Fibroblast of upper back skin (primary cell): Measurements from ENCODE around the gene HSP90AB1.

ENCODE experiments used
- DNase-seq: peaks from one replicate; pipeline ENCODE4 v3.0.0-alpha.2; 2013

HSP90AB1 gene

DNA sequence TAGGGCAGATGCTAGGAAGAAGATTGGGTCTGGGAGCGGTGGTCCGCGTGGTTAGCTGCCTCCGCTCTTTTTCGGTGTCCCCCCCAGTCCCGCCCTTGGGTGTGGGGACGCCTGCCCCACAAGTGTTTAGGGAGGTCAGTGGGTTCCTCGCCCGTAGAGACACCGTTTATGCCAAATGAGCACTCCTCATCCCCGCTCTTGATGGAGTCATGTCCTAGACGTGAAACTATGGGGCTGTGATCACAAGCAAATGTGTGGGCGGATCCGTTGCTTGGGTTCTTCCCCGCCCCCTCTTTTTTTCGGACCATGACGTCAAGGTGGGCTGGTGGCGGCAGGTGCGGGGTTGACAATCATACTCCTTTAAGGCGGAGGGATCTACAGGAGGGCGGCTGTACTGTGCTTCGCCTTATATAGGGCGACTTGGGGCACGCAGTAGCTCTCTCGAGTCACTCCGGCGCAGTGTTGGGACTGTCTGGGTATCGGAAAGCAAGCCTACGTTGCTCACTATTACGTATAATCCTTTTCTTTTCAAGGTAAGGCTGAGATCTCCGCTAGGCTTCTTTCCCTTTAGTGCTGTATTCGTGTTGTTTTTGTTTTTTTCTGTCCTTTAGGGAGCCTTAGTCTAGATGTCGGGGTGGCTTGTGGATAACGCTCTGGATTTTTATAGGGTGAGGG lies at the start of gene HSP90AB1:
Gene HSP90AB1 (plus strand): TSS at position 439 of the 675 bp plus-strand sequence. CDS start 1,529 bp downstream, outside the sequence.
- DNase-seq = peak; percentile 98

DNA sequence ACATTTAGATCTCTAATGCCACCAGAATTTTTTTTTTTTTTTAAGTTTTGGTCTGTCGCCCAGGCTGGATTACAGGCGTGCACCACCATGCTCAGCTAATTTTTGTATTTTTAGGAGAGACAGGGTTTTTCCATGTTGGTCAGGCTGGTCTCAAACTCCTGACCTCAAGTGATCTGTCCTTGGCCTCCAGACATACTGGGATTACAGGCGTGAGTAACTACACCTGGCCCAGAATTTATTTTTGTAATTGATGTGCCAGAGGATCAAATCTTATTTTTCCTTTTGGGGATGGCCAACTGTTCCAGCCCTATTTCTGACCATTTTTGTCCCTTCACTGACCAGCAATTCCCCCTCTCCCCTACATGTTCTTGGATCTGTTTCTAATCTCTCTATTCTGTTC lies 48.2 kb upstream of the HSP90AB1 start:
- no peak for DNase-seq

DNA sequence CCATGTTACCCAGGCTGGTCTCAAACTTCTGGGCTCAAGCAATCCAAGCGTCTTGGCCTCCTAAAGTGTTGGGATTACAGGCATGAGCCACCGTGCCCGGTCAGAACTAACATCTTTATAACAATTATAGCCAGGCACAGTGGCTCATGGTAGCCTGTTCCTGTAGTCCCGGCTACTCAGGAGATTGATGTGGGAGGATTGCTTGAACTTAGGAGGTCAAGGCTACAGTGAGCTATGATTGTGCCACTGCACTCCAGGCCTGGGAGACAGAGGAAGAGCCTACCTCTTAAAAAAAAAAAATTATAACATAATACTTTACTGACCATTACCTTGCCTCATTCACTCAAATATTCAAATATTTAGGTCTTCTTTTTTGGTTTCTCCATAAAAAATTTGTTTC lies 47.0 kb upstream of the HSP90AB1 start:
- no peak for DNase-seq

DNA sequence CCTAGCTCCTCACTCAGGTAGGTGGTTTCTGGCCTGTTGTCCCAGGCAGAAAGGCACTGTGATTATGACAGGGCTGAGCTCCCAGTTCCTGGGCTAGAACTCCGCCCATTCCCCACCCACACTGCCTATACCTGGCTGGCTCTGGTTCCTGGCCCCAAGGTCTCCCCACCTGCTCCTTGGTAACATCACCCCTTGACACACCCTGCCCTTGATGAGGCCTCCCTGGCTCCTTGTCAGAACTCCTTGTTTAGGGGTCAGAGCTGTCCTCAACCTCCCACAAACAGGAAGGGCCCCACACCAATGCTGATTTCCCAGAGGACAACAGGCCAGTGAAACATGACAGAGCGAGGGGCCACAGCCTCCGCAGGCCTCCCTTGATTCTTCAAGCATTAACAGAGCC lies 45.7 kb upstream of the HSP90AB1 start:
- DNase-seq = no peak

DNA sequence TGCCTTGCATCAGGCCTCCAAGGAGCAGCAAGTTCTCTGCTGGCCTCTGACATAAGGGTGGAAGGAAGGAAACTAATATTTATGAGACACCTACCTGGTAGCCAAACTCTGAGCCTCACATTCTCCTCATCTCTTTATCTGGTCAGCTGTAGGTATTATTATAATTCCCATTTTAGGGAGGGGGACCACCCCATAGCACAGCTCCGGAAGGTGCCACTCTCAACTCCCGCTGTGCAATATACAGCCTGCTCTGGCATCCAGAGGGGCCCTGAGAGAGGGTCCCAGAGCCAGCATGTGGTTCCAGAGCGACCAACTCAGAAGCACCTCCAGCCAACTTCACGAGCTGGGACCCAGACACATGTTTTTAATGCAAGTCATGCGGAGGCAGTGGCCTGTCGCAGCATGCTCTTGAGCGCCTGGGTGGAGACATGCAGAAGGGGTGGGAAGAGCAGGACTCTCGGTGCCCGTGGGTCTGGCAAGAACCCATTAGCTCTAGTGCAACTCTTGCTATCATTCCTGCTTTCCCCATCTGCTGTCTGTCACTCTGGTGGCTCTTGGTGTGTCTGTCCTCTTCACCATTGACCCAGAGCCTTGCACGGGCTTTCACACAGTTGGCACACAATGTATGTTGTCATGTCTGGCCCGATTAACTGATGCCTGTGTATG lies 45.1 kb upstream of the HSP90AB1 start:
- DNase-seq = no peak

DNA sequence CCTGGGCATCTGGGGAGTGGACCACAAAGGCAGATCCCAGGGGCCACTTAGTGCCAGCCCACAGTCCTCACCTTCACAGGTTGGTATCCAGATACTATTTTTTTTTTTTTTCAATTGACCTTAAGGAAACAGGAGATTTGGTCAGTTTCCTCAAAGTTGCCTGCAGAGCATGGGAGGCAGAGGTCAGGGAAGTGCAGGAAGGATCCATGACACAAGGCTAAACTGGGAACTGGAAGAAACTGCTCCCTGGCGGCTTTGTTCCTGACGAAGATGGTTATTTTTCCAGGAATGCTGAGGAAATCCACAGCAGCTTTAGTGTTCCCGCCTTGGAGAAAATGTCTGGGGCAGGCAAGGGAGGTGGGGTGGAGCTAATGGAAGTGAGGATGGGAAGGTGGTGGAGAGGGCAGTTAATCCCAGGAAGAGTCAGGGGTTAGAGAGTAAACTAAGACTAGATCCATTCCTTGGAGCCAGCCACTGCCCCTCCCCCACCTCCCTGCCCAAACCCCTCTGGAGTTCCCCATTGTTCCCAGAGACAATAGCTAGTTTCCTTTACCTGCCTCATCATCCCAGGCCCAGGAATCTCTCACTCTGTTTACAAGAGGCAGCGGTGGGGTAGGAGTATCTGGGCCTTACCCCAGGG lies 44.4 kb upstream of the HSP90AB1 start:
- DNase-seq = no peak

DNA sequence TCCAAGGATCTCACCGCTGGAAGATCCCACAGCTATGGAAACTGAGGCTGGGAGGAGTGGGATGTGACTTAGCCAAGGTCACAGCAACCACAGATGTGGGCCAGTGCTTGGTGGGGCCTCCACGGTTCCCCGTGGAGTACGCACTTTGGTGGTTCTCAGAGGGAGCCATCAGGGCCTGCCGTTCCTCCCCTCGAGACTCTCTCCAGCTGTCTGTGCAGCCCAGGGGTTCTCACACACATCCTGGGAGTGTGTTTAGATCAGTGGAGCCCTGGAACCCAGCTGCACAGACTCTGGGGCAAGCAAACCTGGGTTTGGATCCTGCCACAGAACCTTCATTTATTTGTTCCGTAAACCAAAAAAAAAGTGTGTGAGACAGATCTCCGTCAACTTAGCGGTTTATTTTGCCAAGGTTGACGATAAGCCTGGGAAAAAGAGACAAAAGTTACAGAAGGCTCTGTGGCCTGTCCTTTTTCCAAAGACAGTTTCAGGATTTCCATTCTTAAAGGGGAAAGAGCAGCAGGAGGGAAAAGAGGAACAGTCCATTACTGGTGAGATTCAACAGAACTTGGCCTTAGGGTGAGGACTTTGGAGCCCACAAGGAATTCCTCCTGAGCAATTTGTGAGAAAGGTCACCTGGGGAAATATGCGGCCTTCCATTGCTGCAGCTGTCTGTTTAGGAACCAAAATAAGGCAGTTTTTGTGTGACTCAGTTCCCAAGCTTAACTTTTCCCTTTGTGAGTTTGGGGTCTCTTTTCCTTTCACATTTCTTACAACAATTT lies 43.7 kb upstream of the HSP90AB1 start:
- no peak for DNase-seq

DNA sequence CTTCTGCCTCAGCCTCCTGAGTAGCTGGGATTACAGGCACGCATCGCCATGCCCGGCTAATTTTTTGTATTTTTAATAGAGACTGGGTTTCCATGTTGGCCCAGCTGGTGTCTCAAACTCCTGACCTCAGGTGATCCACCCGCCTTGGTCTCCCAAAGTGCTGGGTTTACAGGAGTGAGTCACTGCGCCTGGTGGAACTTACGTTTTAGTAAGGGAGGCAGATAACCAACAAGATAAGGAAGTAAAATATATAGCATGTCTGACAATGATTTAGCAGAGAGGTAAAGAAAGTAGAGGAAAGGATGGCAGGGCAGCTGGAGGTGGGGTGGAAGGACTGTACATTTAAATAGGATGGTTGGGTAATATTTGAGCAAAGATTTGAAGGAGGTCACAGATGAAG lies 42.9 kb upstream of the HSP90AB1 start:
- no peak for DNase-seq

DNA sequence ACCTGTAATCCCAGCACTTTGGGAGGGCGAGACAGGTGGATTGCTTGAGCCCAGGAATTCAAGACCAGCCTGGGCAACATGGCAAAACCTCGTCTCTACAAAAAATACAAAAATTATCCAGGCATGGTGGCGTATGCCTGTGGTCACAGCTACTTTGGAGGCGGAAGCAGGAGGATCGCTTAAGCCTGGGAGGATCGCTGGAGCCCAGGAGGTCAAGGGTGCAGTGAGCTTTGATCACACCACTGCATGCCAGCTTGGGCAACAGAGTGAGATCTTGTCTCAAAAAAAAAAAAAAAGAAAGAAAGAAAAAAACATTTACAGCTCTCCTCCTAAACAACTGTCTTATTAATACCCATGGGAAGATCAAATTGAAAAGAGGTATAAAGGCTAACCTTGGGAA lies 38.9 kb upstream of the HSP90AB1 start:
- DNase-seq = no peak

DNA sequence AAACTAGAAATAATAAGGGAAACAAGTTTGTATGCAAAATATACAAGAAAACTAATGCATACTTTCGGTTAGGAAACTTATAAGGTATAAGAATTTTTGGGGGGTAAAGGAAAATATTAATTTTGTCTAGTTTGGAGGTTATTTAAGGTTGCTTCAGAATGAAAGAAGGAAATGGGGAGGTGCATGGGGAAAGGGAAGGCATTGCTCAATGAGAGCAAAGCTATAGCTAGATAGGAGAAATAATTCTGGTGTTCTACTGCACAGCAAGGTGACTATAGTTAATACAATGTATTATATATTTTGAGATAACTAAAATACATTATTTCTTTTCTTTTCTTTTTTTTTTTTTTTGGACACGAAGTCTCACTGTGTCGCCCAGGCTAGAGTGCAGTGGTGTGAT lies 35.6 kb upstream of the HSP90AB1 start:
- DNase-seq = no peak

DNA sequence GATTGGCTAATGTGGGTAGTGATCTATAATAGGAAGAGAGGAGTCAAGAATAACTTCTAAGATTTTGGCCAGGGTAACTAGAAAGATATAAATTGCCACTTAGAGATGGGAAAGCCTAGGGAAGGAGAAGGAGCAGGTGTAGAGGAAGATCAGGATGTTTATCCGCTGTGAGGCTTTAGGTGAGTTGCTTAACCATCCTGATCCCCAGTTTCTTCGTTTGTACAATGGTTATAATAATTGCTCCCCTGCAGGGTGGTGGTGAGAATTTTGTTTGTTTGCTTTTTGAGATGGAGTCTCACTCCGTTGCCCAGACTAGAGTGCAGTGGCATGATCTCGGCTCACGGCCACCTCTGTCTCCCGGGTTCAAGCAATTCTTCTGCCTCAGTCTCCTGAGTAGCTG lies 32.6 kb upstream of the HSP90AB1 start:
- DNase-seq = no peak

DNA sequence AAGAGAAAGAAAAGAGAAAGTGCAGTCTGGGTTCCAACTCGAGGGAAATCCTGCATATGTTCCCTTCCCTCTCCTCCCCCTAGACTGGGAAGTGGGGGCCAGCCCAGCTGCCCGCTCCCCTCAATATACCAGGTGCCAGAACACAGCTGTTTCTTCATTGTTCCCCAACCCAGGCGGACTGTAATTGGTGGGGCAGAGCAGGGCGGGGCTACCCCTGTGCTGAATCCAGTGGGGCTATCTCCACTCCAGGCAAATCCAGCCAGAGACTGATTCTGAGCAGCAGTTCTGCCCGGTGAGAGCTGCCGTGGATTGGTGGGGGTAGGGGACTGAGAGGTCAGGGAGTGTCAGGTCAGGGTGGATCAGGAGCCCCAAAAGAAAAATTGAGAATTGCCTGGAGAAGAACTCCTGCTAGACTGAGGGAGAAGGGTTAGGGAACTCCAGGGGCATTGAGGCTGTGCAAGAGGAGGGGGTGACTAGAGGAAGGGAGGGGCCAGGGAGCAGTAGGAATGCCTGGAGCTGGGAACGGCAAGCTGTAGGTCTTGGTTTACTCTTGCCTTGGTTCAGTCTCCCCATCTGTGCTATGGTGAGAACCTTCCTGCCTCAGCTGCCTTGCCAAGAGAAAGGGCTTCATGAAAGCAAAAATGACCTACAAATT lies 30.1 kb upstream of the HSP90AB1 start, which contains the start of gene MYMX:
Gene MYMX (plus strand): TSS at position 250 of the 655 bp plus-strand sequence. CDS start 546 bp downstream, outside the sequence.
- no peak for DNase-seq

DNA sequence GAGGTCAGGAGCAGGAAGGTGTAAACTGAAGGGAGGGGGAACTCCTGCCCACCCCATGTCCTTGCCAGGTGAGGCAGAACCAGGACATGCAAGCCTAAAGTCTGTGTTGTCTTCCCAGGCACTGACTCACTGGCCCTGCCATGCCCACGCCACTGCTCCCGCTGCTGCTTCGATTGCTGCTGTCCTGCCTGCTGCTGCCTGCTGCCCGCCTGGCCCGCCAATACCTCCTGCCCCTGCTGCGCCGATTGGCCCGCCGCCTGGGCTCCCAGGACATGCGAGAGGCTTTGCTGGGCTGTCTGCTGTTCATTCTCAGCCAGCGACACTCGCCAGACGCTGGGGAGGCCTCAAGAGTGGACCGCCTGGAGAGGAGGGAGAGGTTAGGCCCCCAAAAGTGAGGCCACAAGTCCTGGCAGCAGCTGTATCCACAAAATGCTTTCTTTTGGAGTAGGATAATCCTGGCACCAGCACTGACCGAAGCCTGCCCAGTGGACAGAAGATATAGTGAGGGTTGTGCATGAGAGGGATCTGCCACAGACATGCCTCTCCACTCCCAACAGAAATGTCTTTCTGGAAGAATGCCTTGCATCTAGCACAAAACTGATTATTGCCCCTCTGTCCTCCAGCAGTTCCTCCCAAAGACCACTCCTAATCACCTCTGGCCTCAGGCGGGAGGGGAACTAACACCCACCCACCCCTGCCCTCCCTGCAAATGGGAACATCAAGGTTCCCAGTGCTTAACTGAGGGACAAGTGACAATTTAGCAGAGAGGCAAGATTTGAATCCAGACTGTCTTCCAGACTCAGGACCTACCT lies 29.4 kb upstream of the HSP90AB1 start:
- no peak for DNase-seq

DNA sequence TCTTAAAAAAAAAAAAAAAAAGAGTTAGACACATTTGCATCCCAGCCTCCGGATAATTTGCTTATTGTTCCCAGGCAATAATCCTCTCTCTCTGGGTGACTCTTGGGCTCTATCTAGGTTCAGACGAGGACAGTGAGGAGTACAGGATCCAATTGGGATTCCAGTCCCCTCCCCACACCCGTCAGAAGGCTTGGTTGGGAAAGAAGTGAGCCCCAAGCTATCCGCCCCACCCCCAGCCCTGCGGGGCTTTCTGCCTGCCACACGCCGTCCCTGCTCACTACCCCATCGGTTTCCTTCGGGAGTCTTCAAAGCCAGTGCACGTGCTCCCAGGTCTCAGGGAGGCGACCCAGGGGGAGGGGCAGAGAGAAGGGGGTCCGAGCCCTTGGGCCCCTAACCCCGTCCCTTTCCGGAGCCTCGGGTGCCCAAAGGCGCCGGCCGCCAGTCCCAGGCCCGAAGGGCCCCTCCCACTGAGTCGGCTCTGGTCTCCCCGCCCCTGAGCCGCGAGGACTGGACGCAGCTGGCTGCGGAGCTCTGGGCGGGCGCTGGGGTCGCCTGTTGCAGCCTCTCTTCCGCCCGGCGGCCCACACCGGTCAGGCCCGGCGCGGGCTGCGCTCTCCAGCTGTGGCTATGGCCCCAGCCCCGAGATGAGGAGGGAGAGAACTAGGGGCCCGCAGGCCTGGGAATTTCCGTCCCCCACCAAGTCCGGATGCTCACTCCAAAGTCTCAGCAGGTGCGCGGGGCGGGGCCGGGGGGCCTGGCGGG lies 27.7 kb upstream of the HSP90AB1 start:
- DNase-seq = peak; percentile 29

DNA sequence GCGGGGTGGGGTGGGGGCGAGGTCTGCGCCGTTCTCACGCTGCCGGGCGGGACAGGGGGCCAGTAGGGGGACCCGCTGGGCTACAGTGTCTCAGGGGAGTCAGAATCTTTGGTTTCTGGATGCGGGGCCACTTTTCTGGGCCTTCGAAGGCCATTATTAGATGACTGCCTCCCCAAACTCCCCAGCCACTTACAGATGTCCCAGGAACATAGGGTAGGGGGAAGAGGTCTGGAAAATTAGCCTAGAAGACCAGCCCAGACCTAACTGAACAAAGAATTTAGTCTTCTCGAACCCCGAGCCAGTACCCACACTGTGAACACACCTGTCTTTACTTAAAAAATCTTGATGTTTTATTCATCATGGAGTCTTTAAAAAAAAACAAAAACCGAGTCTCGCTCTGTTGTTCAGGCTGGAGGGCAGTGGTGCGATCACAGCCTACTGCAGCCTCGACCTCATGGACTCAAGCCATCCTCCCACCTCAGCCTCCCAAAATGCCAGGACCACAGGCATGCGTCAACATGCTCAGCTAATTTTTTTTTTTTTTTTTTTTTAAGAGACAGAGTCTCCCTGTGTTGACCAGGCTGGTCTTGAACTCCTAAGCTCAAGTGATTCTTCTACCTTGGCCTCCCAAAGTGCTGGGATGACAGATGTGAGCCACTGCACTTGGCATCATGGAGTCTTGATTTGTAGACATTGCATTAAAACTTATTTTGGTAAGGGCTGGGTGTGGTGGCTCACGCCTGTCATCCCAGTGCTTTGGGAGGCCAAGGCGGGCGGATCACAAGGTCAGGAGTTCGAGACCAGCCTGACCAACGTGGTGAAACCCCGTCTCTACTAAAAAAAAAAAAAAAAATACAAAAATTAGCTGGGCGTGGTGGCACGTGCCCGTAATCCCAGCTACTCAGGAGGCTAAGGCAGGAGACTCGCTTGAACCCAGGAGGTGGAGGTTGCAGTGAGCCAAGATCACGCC lies 26.8 kb upstream of the HSP90AB1 start:
- DNase-seq = no peak

DNA sequence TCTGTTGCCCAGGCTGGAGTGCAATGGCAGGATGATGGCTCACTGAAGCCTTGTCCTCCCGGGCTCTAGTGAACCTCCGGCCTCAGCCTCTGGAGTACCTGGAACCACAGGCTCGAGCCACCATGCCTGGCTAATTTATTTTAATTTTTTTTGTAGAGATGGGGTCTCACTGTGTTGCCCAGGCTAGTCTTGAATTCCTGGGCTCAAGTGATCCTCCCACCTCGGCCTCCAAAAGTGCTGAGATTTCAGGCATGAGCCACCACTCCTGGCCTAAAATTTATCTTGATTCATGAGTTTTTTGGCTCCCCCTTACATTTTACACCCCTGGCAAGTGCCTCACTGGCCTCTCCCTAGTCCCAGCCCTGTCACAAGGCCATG lies 26.0 kb upstream of the HSP90AB1 start:
- no peak for DNase-seq

DNA sequence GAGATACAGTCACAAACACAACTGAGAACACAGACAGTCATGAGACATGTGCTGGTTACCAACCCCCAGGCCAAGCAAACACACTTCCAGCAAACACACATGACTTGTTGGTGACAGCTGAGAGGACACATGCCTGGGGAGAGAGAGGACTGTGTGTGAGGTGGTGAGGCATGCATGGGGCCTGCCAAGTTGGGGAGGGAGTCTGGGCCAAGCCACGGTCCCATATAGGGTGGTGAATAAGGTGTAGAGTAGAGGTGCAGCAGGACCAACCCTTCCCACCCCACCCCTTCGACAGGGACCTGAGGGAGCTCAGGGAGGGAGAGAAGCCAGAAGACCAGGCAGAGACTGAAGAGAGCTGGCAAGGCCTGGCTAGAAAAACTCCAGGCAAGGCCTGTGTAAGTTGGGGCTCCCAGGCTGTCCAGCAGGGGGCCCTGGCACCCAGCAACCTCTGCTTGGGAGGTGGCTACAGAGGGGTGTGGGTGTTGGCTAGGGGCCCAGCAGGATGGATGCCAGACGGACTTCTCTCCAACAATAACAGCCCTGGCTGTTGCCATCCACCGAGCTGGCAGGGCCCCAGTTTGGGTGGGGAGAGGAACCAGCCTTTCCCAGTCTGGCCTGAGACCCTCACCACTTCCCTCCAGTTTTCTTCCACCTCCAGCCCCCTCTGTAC lies 25.5 kb upstream of the HSP90AB1 start:
- DNase-seq = peak; percentile 59

DNA sequence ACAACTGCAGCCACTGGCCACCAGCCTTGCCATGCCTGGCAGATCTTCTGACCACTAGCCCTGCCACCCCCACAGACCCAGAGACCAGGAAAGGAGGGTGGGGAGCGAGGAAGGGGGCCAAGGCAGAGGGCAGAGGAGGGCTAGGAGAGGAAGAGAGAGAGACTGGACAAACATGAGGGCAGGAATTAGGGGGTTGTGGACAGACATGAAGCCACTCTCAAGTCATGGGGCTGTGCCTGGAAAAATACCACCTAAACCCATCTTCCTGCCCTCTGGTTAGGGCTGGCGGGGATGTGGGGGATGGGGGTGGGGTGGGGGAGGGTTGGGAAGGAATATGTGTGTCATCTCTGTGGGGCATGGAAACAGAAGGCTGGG lies 25.0 kb upstream of the HSP90AB1 start:
- no peak for DNase-seq
